AG04450 (cell line): ENCODE measurements around the gene RAB8B. TPM values are rescaled to one million over a fixed set of nuclear protein-coding genes. Genes with fewer than 3 reads are reported as not detected.

Experiments used
- CTCF ChIA-PET: fragments of 300-600, 350-600 bp; formaldehyde crosslinking; extraction: SDS; loops from one replicate; lab custom pipeline; 2022; ENCODE audit warnings: antibody characterized with exemption, inconsistent platforms; lab: Charles Lee
- POLR2A ChIA-PET: fragments of 350-600 bp; formaldehyde crosslinking; extraction: SDS; loops from one replicate; lab custom pipeline; 2021; ENCODE audit warnings: antibody characterized with exemption, inconsistent platforms; lab: Yijun Ruan, JAX
- DNase-seq: peaks from one replicate; pipeline ENCODE4 v3.0.0-alpha.2; 2011; ENCODE audit warnings: low read depth, low spot score
- H3K27ac ChIP-seq: one replicate; pipeline ENCODE4 v1.5.1; 2012; ENCODE audit warnings: low read depth, low read length, control low read depth
- H3K27me3 ChIP-seq: one replicate; pipeline ENCODE4 v1.6.0; 2012; ENCODE audit warnings: low read length; ENCODE audit not compliant: control insufficient read depth, insufficient read depth
- H3K4me3 ChIP-seq: 2 replicates; pipeline ENCODE4 v1.5.1; 2011; ENCODE audit warnings: mild to moderate bottlenecking, low read depth, low read length, control low read depth
- H3K9me3 ChIP-seq: 2 replicates; pipeline ENCODE4 v1.5.1; 2012; ENCODE audit warnings: low read length; ENCODE audit not compliant: control insufficient read depth, insufficient read depth
- polyA plus RNA-seq: library from polyadenylated mRNA; depleted of rRNA; stranded (reverse); fragments of >200 nt; gene quantifications from 2 replicates; pipeline ENCODE4 v1.2.3, GENCODE V29; 2011
- TF ChIP-seq, protein P1 (sequence below): IDR thresholded peaks from 2 replicates; pipeline ENCODE4 v1.5.1; 2011; ENCODE audit warnings: low read depth, low read length, control low read depth, inconsistent platforms

RAB8B gene
- polyA plus RNA-seq, 1 experiment: 82.4 TPM

DNA sequence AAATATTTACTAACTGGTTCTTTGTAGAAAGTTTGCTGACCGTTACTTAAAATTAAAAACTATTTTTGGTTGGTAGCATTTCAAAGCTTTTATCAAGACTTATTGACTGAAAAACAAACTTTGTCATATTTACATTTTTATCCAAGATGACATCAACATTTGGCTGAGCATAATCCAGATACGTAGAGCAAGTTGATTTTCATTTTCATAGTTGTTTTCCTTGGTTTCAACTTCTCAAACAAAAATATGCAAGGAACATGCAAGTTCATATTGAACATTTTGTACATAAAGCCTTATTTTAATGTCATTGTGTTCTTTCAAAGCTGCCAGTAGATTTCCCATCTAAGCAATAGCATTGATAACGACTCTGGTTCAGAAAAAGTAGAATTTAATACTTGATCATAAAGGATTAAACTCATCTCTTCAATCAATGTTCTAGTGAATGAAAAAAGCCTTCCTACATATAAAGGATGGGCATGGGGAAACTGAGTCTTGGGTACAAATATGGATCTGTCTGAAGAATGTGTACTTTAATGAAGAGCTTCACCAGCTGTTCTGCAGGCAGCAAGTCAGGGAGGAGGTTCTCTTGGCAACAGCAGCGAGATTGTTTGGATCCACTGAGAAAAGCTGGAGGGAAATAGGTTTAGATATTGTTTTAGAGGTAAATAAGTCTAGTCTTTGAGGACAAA lies 5.6 kb downstream of the RAB8B start:
- Histone ChIP-seq H3K27ac (no peak overlapping the region), H3K9me3 (no peaks in the 10 kb centered on the region), H3K4me3 (no peak overlapping the region), H3K27me3 (no peaks in the 10 kb centered on the region)
- TF ChIP-seq, protein P1, sequence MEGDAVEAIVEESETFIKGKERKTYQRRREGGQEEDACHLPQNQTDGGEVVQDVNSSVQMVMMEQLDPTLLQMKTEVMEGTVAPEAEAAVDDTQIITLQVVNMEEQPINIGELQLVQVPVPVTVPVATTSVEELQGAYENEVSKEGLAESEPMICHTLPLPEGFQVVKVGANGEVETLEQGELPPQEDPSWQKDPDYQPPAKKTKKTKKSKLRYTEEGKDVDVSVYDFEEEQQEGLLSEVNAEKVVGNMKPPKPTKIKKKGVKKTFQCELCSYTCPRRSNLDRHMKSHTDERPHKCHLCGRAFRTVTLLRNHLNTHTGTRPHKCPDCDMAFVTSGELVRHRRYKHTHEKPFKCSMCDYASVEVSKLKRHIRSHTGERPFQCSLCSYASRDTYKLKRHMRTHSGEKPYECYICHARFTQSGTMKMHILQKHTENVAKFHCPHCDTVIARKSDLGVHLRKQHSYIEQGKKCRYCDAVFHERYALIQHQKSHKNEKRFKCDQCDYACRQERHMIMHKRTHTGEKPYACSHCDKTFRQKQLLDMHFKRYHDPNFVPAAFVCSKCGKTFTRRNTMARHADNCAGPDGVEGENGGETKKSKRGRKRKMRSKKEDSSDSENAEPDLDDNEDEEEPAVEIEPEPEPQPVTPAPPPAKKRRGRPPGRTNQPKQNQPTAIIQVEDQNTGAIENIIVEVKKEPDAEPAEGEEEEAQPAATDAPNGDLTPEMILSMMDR: no peak
- ChIA-PET CTCF (interaction anchor here (0.8 to 2.7 kb wide), 2 partner anchors 51 to 147 kb away, joined by 3 to 11 read pairs; no protein-coding TSS in a partner anchor), POLR2A (no interaction called here)
- no peak for DNase-seq

DNA sequence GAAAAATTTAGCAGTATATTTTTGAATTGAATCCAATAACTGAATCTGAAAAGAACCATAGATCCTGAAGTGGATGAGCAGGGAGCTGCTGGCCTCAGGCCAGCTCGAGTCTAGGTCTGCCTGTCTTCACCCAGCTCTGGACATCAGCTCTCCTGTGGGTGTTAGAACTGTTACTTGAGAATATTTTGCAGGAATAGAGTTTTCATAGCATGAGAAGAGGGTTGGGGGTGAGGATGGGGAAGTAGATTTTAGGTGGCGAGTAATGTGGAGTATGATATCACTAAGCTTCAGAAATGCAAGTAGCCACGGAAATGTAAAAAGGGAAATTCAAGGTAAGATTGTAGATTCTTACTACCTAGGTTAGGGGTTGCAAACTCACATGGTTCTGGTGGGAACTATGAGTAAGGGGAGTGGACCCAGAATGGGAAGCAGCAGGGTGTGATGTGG lies 6.2 kb downstream of the RAB8B start:
- Histone ChIP-seq H3K27ac (no peak overlapping the region), H3K9me3 (no peaks in the 10 kb centered on the region), H3K4me3 (no peak overlapping the region), H3K27me3 (no peaks in the 10 kb centered on the region)
- TF ChIP-seq, protein P1: no peak
- POLR2A ChIA-PET: no interaction called here
- no peak for DNase-seq
- CTCF ChIA-PET: interaction anchor here (0.8 to 2.7 kb wide), 2 partner anchors 51 to 148 kb away, joined by 3 to 11 read pairs; no protein-coding TSS in a partner anchor

DNA sequence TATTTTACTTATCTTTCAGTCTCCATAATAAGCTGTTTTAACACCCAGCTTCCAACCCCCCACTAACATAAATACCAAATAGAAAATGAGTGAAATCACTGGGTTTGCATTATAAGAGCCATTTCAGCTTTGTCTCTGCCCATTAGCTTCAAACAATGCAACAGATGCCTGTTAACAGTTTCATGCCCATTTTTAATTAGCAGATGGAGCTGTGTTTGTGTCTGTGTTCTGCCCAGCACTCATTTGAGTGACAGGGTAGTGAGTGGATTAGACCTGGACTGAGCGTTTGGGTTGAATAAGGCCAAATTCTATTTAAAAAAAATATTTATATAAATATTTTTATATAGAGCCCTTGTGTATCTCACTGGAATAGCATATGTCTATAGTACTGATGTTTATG lies 7.4 kb downstream of the RAB8B start:
- TF ChIP-seq, protein P1: no peak
- Histone ChIP-seq H3K4me3 (no peak overlapping the region), H3K27ac (no peak overlapping the region), H3K9me3 (no peaks in the 10 kb centered on the region), H3K27me3 (no peaks in the 10 kb centered on the region)
- POLR2A ChIA-PET: interaction anchor here (0.9 to 1.8 kb wide), 3 partner anchors 8 to 88 kb away, joined by 3 to 6 read pairs (median 4); partner anchors contain the start of gene RAB8B
- CTCF ChIA-PET: interaction anchor here (0.7 to 2.7 kb wide), 3 partner anchors 12 to 206 kb away, joined by 3 to 11 read pairs (median 4); no protein-coding TSS in a partner anchor
- DNase-seq: no peak

DNA sequence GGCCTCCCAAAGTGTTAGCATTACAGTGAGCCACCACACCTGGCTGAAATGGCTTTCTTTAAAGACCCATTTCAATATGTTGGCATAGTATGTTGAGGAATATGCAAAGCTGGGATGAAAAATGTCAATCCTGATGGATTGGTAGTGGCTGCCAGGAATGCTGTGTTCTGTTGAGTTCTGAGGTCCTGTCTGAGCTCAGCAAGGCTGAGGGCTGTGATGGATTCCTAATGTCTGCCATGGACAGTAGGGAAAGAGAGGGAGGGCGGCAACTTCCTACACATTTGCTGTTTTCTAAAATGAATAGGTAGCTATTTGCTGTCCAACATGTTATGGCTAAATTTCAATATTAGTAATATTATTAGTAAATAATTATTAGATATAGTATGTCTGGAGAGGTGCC lies 8.2 kb downstream of the RAB8B start:
- no peaks in the 10 kb centered on the region for H3K9me3 ChIP-seq
- H3K27ac ChIP-seq: no peak overlapping the region
- ChIA-PET POLR2A (interaction anchor here (0.6 to 1.8 kb wide), 3 partner anchors 9 to 257 kb away, joined by 3 to 4 read pairs (median 4); partner anchors contain the start of gene RAB8B), CTCF (no interaction called here)
- no peaks in the 10 kb centered on the region for H3K27me3 ChIP-seq
- DNase-seq: no peak
- TF ChIP-seq, protein P1: no peak
- H3K4me3 ChIP-seq: no peak overlapping the region
